ENCODE measurements around the gene SLC25A39.

Gene SLC25A39

DNA sequence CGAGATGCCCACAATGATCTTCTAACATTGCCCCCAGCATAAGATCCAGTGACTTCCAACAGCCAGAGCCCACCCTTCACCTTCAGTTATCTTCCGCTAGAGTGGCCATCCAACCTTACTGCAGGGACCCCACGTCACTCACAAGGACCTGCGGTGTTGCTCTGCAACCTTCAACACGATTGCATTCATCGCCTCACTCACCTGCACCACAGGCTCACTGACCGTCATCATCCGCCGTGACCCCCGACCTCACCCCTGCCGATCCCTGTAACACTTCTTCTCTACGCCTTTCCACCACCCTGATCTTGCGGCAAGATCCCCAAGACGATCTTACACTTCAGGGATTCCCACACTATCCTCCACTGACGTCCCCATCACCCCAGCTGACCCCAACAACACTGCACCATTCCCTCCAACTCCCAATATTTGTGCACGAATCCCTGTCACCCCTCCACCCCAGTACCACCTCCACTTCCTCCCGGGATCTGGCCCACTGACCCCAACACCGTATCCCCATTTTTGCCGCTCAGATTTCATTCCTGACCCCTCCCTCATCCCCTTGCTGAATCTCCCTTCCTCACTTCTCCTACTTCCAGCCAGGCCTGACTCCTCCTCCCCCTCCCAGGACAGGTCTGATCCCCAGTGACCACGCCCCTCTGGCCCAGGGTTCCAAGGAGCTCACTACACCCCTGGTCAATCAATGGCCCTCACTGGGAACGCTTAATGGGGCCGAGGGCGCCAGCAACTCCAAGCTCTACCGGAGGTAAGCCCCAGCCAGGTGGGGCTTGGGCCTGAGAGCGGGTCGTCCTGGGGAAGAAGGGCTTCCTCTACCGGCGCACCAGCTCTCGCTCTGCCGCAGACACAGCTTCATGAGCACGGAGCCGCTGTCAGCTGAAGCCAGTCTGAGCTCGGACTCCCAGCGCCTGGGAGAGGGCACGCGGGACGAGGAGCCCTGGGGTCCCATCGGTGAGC lies 8.6 kb downstream of the SLC25A39 start:
- H3K27ac ChIP-seq = no peak overlapping the region
- no peak for DNase-seq (ENCODE audit: low read depth, low spot score)

DNA sequence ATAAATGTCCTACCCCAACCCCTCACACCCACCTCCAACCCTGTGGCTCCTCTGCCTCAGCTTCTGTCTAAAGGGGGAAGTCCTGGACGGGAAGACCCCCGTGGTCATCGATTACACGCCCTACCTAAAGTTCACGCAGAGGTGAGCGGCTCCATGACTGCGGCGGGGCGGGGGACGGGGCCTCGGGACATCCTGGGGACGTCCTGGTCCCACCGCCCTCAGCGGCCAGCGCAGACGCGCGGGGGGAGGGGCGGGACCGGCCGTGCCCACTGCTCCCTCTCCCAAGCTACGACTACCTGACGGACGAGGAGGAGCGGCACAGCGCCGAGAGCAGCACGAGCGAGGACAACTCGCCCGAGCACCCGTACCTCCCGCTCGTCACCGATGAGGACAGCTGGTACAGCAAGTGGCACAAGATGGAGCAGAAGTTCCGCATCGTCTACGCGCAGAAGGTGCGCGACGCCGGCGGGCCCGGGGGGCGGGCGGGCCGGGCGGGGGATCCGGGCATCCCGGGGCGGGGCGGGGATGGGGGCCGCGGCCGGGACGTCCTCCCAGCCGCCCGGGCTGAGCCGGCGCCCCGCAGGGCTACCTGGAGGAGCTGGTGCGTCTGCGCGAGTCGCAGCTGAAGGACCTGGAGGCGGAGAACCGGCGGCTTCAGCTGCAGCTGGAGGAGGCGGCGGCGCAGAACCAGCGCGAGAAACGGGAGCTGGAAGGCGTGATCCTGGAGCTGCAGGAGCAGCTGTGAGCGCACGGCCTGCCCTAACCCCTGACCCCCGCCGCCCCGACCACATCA lies 9.6 kb downstream of the SLC25A39 start:
- DNase-seq (ENCODE audit: low read depth, low spot score) = no peak
- no peak overlapping the region for H3K27ac ChIP-seq

DNA sequence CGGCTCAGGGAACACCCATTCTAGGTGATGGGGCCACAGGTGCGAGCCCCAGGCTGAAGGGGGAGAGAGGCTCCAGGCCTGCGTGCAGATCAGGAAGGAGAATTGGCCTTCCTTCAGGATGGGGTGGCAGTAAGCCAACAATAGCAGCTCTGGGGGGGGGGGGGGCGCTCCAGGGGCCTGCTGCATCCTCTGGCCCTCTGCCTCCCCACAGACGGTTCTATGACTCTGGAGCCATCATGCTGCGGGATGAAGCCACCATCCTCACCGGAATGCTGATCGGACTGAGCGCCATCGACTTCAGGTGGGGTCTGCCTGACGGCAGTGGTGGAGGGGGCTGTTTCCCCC lies 10.1 kb downstream of the SLC25A39 start:
- no peak for DNase-seq (ENCODE audit: low read depth, low spot score)
- no peak overlapping the region for H3K27ac ChIP-seq

DNA sequence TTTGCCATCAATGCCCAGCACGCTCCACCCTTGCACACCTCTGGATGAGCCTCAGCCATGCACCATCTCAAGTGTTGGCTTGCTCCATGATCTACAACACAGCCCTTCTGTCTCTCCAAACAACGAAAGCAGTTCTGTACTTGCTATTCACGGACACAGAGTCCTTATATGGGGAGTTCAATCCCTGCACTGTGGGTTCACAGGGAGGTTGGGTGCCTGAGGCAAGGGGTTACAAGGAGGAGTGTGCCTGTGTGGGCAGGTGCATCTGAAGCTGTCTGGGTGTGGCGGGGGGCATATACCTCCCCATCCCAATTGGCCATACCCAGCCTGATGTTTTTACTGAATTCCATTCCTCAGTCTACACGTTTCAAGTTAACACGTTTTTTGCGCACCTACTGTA lies 10.6 kb downstream of the SLC25A39 start:
- DNase-seq (ENCODE audit: low read depth, low spot score) = no peak
- no peak overlapping the region for H3K27ac ChIP-seq

DNA sequence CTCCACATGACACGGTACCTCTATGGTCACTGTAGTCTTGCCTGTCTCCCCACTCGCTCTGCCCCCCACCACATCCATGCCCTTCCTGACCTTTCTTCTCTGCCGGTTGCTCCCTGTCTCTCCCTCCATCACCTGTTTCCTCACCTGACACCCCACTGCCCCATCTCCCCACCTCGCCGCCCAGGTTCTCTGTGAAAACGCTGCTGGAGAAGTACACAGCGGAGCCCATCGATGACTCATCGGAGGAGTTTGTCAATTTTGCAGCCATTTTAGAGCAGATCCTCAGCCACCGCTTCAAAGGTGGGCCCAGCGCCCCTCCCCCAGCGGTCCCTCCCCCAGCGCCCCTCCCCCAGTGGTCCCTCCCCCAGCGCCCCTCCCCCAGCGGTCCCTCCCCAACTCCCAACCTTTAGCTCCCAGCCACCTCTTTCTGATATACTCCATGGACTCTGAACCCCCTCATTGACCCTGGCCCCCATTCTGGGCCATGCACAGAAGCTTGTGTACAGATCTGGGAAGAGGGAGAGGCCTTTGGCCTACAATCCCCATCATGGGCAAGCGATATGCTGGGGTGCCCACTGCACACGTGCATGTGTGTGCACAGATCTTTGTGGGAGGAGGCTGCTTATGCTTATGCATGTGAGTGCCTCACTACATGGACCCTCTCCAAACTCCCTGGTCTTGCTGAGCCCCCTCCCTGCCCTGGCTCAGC lies 12.1 kb downstream of the SLC25A39 start:
- no peak for DNase-seq (ENCODE audit: low read depth, low spot score)
- H3K27ac ChIP-seq = no peak overlapping the region

DNA sequence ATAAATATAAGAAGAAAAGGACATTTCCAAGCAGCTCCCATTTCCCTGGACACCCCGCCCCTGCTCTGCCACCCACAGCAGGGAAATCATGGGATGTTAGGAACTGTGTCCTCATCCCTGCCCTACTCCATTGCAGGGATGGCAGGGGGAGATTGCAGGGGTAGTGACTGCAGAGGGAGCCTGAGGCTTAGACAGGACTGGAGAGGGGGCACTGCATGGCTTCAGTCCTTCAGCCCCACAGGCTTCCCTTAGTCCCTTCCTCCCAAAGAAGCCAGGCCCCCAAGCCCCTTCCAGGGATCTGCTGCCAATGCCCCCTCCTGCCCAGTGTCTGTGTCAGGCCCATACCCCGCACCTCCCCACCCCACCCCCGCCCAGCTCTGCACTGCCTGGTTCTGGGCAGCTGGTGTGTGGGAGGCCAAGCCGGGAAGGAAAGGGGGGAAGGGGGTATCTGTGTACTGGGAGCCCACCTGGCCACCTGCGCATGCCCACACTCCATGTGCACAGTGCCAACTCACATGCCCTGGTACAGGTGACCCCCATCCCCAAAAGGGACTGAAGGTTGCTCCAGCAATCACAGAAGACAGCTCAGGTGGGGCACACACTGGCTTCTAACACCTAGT lies 13.0 kb downstream of the SLC25A39 start:
- no peak for DNase-seq (ENCODE audit: low read depth, low spot score)

DNA sequence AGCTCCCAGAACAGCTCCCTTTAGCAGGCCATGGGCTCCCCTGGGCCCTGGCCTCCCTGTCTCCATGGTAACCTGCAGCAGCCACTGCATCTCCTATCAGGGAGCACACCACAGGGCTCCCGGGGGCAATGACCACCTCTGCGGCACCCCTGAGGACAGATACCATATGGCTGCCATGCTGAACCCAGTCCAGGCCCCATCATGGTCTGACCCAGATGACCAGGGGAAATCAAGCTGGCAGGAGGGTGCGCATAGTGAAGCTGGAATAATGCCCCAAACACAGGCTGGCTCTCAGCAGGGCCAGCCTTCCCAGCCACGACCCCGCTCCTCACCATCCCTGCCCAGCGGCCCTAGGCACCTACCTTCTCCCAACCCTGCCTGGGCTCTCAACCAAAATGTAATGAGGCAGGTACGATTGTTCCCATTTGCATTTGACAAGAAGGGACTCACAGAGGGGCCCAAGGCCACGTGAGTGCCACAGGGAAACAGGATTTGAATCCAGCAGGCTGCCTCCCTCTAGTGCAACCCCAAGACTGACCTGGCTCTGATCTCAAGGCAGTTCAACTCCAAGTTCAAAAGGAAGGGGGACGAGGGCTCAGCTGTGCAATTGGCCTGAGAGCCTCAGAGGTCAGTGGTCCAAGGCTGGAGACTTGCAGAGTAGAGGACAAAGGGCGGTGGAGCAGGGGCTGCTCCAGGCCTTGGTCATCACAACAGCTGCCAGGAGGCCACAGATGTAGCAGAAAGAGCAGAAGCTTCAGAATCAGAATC lies 13.8 kb downstream of the SLC25A39 start:
- no peak overlapping the region for H3K27ac ChIP-seq
- DNase-seq (ENCODE audit: low read depth, low spot score) = no peak

More for the DNA sequence above, 13.0 kb downstream of the SLC25A39 start:
- no peak overlapping the region for H3K27ac ChIP-seq

DNA sequence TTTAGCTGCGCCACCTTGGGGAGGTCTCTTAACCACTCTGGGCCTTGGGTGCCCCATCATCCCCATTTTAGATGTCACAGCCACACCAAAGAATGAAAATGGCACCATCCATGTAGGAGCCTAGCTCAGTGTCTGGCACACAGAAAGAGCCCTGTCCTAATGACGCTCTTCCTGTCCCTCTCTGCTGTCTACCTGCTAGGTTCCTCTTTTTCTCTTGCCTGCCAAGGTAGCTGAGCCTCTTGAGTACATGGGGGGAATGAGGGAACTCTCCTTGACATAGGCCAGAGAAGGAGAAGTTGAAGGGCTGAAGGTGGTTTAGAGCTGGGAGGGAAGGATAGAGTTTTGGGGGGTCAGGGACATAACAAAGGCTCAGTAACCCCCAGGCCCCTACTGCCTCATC lies 14.4 kb downstream of the SLC25A39 start:
- H3K27ac ChIP-seq = no peak overlapping the region
- DNase-seq (ENCODE audit: low read depth, low spot score) = no peak

DNA sequence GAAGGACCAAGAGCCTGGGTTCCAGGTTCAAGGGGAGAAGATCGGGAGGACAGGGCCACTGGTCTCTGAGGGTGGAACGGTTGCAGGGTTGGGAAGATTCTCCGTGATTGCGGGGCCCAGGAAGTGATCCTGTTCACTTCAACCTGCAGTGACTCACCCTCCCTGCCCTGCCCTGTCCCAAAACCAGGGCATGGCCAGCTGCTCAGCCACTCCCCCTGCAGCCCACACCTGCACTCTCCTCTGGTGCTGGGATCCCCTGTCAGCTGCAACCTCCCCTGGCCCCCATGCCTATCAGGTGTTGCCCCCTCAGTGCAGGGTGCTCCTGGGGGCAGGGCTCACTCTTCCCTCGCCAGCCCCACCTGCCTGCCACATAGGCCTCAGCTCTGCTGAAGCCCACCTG lies 15.2 kb downstream of the SLC25A39 start:
- DNase-seq (ENCODE audit: low read depth, low spot score) = no peak
- H3K27ac ChIP-seq = no peak overlapping the region

DNA sequence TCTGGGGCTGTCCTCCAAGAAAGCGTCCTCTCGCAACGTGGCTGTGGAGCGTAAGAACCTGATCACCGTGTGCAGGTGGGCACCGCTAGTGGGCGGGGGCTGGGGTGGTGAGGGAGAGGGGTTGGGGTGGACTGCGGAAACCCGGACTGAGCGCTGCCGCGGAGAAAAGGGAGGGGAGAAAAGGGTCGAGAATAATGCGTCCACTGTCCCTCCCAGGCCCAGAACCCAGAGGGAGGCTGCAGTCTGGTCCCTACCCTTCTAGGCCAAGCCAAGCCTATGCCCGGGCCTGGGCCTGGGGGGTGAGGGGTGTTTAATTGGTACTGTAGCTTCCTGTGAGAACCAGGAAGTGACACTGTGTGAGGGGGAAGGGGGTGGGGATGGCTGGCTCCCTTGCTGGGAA lies 15.8 kb downstream of the SLC25A39 start:
- H3K27ac ChIP-seq = no peak overlapping the region
- no peak for DNase-seq (ENCODE audit: low read depth, low spot score)

DNA sequence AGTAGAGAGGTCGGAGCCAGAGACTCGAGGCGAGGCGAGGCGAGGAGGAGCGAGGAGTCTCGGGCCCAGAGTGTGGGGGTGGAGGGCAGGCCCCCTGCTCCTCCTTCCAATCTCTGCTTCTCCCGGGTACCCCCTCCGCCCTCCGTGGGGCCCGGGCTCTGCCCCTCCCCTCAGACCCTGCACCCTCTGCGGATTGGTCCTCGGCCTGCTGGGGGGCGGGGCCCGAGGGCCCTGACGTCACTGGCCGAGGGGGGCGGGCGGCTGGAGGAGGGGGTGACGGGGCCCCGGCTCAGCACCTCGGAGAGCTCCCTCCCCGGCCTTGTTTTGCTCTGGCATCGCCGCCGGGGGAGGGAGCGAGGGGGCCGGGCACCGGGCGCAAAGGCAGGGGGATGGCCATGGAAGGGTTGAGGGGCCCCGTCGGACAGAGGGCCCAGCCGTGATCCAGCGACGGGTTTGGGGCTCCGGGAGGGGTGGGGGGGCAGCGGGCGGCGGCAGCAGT lies 16.3 kb downstream of the SLC25A39 start, which contains the start of gene RUNDC3A:
Gene RUNDC3A (plus strand): TSS at position 282 of the 499 bp plus-strand sequence. CDS start 232 bp downstream, outside the sequence.
- no peak within 1 kb of the TSS for H3K27ac ChIP-seq
- DNase-seq (ENCODE audit: low read depth, low spot score) = no peak

DNA sequence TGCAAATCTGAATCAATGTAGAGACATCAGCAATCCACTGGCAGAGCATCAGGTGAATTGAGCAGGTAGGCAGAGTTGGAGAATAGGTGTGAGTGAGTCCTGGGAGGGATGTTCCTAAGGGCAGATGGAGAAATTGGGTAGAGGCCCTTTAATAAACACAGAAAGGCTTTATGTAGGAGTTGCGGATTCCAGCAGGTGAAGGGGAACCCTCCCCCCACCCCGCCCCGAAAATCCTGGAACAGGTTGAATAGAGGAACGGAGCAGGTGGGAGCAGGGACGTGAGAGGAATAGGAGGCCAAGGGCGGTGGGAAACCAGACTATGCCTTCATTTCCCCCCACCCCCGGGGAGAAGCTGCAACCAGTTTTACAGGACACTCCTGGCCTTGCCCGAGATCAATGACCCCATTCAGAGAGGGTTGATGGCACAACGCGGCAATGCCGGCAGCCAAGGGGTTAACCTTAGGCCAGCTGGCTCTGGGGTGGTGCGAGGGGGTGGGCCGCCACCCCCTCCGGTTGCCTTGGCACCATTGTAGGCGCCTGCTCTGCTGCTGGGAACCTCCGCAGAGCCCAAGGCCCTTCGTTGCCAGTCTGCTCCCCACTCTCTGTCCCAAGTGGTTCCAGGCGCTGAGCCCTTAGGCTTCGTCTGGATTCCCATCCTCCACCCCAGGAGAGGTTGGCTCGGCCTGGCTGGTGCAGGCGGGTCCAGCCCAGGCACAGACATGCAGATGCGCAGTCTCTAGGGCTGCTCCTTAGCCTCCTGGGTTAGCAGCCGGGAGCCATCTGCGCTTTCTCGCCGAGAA lies 17.0 kb downstream of the SLC25A39 start:
- no peak for DNase-seq (ENCODE audit: low read depth, low spot score)
- no peak overlapping the region for H3K27ac ChIP-seq

DNA sequence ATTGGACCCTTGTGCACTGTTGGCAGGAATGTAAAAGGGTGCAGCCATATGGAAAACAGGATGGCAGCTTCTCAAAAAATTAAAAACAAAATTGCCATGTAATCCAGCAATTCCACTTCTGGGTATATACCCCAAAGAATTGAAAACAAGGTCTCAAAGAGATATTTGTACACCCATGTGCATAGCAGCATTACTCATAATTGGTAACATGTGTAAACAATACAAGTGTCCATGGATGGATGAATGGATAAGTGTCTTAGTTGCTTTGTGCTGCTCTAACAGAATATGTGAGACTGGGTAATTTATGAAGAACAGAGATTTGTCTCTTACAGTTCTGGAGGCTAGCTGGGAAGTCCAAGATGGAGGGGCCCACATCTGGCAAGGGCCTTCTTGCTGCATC lies 20.0 kb downstream of the SLC25A39 start:
- H3K27ac ChIP-seq = no peak overlapping the region
- DNase-seq (ENCODE audit: low read depth, low spot score) = no peak

DNA sequence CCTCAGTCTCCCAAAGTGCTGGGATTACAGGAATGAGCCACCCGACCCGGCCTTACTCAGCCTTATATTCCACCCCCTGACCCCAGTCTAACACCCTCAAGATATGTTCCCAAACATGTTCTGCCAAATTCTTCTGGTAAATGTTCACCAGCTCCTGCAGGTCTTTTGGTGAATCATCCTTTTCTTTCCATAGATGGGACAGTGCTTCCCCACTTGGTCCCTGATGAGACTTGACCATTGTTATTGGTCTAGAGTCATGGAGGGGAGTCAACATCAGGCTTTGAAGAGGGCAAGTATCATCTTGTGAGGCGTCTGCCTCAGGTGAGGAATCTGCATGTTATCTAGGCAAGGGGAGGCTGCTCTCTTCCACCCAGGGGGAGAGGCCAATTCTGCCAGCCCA lies 26.6 kb downstream of the SLC25A39 start:
- no peak overlapping the region for H3K27ac ChIP-seq
- DNase-seq (ENCODE audit: low read depth, low spot score) = peak; percentile 69

DNA sequence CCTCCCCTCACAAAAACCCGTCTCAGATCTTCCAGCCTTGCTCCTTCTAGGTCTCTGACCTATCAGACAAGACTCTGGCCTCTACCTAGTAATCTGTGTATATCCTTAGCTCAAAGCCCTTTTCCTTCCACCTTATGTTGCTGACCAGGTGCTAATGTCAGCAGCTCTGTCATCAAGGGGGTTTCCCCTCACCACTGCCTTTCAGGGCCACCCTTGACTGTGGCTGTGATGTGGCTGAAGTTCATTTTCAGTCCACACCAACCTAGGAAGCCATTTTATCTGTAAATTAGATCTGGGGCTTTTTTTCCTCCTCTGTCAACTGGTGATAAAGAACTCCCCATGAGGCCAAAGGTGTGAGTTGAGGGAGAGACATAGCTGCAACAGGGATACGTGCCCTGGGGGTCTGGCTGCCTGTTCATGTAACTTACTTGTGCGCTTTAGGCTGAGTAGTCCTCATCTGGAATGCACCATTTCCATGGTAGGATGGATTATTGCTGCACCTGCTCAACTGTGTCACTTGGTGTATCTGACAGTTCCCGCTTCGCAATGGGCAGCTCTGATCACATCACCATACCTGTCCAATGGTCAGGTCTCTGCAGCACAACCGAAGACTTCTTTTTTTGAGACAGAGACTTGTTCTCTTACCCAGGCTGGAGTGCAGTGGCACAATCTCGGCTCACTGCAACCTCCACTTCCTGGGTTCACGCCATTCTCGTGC lies 31.0 kb downstream of the SLC25A39 start:
- no peak overlapping the region for H3K27ac ChIP-seq
- no peak for DNase-seq (ENCODE audit: low read depth, low spot score)

DNA sequence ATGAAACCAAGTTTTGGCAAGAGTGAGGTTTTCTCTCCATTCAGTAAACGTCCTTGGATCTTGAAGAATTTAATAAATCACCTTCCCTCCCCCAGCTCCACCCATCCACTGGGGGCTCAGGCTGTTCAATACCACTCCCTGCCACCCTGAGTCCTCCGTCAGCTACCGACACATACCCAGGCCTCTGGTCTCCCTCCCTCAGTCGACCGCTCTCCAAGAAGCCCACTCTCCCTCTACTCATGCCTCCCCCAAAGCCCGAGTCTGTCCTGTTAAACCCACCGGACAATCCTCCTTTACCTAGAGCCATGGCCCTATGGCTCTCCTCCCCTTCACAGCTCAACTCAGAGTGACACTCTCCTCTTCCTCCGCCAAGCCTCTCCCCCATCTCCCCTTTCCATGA lies 37.0 kb downstream of the SLC25A39 start:
- no peak overlapping the region for H3K27ac ChIP-seq
- DNase-seq (ENCODE audit: low read depth, low spot score) = no peak

DNA sequence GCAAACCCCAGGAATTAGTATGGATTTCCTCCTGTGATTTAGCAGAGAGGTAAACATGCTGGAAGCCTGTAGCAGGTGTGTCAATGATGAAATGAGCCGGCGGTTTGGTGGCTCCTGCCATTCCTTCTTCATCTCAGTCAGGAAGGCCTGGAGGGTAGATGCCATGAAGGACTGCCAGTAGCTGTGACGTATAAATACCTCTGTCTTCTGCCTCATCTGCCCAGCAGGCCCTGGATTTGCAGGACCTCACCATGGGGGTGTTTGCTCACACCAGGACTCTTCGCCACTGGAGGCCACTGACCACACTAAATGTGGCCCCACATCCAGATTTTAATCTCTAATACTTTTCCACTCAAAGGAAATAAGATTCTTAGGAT lies 40.6 kb downstream of the SLC25A39 start:
- no peak overlapping the region for H3K27ac ChIP-seq
- no peak for DNase-seq (ENCODE audit: low read depth, low spot score)
